GM12878 (cell line): Measurements from ENCODE around the gene TBCD. TPM values are rescaled to one million over a fixed set of nuclear protein-coding genes. Genes with fewer than 3 reads are reported as not detected.

ENCODE experiments used
- BCL11A ChIP-seq: IDR thresholded peaks from 2 replicates; pipeline ENCODE4 v1.6.1; 2011; ENCODE audit warnings: low read depth, low read length
- CTCF ChIP-seq, 3 experiments: IDR thresholded peaks in 2 of 3; conservative IDR thresholded peaks in 1 of 3; 2 replicates each; pipeline ENCODE4 v1.5.1; 2011; ENCODE audit warnings: low read depth in 3 of 3, low read length in 3 of 3, mild to moderate bottlenecking in 3 of 3, control low read depth in 2 of 3, moderate library complexity in 2 of 3, inconsistent platforms in 1 of 3, mixed read lengths in 1 of 3; ENCODE audit not compliant: control insufficient read depth in 2 of 3, insufficient read depth in 1 of 3; ENCODE audit errors: extremely low read depth in 1 of 3
- FOS ChIP-seq: IDR thresholded peaks from 3 replicates; pipeline ENCODE4 v1.6.1; 2011; ENCODE audit warnings: borderline replicate concordance; ENCODE audit not compliant: insufficient read length; ENCODE audit errors: extremely low read depth
- NRF1 ChIP-seq: conservative IDR thresholded peaks from 2 replicates; pipeline ENCODE4 v1.6.1; 2011; ENCODE audit warnings: mild to moderate bottlenecking, low read depth, low read length, improper control_type of control experiment
- PKNOX1 ChIP-seq: fragments of 450-650 bp; IDR thresholded peaks from 2 replicates; pipeline ENCODE4 v1.6.1; 2016; ENCODE audit warnings: mild to moderate bottlenecking
- PRDM15 ChIP-seq: fragments of 450-650 bp; formaldehyde crosslinking; IDR thresholded peaks from 2 replicates; pipeline ENCODE4 v1.4.0; 2020; ENCODE audit warnings: mild to moderate bottlenecking, moderate library complexity
- YY1 ChIP-seq: IDR thresholded peaks from 2 replicates; pipeline ENCODE4 v1.6.1; 2011; ENCODE audit warnings: low read depth, mild to moderate bottlenecking, low read length
- ZNF687 ChIP-seq: fragments of 450-650 bp; IDR thresholded peaks from 2 replicates; pipeline ENCODE4 v1.6.1; 2017; ENCODE audit warnings: mild to moderate bottlenecking, moderate library complexity
- polyA plus RNA-seq, 11 experiments: library from polyadenylated mRNA; depleted of rRNA in 4 of 11; unstranded in 6 of 11; stranded (reverse) in 5 of 11; fragments of >200 nt; fragmentation: Nextera tagmentation in 4 of 11; fragmentation: Illumina TruSeq in 1 of 11; extraction: Ambion mirVana in 4 of 11; extraction: Trizol in 1 of 11; gene quantifications; 1 replicate in 1 of 11; 2 replicates in 10 of 11; pipeline versions ENCODE4 v1.2.1 to v1.2.3, GENCODE V29; 2011 to 2016; ENCODE audit warnings: inconsistent platforms in 2 of 11, missing spikeins in 2 of 11, low read depth in 1 of 11
- total RNA-seq, 4 experiments: library from RNA; depleted of rRNA in 3 of 4; stranded (reverse); fragments of >200 nt in 3 of 4; fragmentation: Illumina TruSeq in 1 of 4; extraction: Trizol in 1 of 4; gene quantifications; 2 replicates each; pipeline versions ENCODE4 v1.2.1 to v1.2.3, GENCODE V29; 2013 to 2021

The TBCD gene
- total and polyA plus RNA-seq, 10 of the 15 experiments (the other 5 are each of a cell fraction or from before 2014, with no cell fraction given), result 10.3 to 114 (median 52.4) TPM

GRCh38 chr17:82775001-82775823 lies 23.3 kb downstream of the TBCD start (continued):
- TF ChIP-seq ZNF687 (no peak), CTCF (IDR thresholded peaks at IDR 0.05 in 2 of 3, conservative IDR thresholded peaks at IDR 0.05 in 1 of 3; ENCODE audit: control insufficient read depth in 2 of 3, extremely low read depth in 1 of 3, insufficient read depth in 1 of 3, low read depth in 3 of 3, low read length in 3 of 3) (peak; percentile 44 to 73 (median 49); a peak in 5 of 6 replicates), PKNOX1 (no peak), PRDM15 (CRISPR knock-in tag) (no peak), YY1 (peak; percentile 51; the same call in 1 of the 2 replicates), FOS (no peak), BCL11A (no peak), NRF1 (no peak)
